HG03039 (cell line): ENCODE results near the gene LASP1.
"Not testable (repeated sequence)": the region's sequence is repeated elsewhere in the genome, so short reads cannot be mapped to it uniquely, and the experiment has no call there.

Experiments used
- ATAC-seq: cut with Tn5 transposase; IDR thresholded peaks from one replicate; pipeline ENCODE4 v1.9.1; 2021; ENCODE audit warnings: mild to moderate bottlenecking, moderate library complexity; ENCODE audit not compliant: unreplicated experiment

LASP1 gene

DNA sequence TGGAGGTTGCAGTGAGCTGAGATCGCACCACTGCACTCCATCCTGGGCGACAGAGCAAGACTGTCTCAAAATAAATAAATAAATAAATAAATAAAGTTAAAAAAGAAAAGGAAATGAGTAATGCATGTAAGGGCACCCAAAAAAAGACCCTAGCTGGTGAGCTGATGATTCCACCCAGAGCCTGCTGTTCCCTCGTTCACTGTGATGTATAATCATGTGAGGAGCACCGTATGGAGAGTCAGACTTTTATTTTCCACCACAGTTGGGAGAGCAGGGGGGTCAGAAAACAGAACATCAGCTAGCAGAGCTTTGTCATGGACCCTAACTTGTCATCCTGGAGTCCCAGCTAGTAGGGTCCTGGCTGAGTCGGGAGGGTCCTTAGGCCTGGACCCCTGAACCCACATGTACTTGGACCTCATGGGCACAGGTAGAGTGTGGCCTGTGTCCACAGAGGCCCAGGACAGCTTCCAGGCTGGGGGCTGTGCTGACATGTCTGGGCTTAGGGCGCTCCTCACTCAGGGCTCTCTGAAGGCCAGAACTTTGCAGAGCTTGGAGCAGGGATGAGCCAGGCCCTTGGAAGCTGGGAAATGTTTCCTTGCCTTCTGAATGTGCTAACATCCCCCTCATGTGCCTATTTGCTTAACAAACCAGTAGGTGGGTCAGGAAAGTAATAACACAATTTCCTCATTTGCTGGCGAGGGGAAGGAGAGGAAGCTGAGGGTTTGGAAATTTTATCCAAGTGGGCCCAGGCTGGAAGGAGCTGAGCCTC is 36.8 kb downstream of the LASP1 start:
- ATAC-seq = no peak

- no peak for ATAC-seq
Measured at GRCh38 chr17:38907930-38908675, 38.2 kb downstream of the LASP1 start.

DNA sequence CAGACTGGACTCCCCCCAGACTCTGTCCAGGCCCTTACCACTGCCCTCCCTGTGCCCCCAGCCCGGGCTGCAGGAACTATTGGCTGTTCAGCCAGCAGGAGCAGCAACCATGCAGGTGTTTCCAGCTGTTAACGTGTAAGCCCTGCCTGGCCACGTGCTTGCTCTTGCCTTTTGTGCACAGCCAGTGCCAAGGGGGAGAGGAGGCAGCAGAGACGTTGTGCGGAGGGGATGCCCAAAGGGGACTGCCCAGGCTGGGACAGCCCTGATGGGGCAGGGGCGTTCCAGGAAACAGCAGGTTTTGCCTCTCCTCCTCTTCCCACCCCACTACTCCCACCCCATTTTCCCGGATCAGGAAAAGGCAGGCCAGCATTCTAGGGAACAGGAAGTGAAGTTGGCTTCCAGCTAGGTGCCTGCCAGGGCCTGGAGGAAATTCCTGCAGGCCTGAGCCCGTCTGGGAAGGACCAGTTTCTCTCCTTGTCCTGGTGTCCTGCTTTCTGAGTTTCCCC is 38.9 kb downstream of the LASP1 start:
- no peak for ATAC-seq

GRCh38 chr17:38910325-38910724 is 40.5 kb downstream of the LASP1 start:
- no peak for ATAC-seq

DNA sequence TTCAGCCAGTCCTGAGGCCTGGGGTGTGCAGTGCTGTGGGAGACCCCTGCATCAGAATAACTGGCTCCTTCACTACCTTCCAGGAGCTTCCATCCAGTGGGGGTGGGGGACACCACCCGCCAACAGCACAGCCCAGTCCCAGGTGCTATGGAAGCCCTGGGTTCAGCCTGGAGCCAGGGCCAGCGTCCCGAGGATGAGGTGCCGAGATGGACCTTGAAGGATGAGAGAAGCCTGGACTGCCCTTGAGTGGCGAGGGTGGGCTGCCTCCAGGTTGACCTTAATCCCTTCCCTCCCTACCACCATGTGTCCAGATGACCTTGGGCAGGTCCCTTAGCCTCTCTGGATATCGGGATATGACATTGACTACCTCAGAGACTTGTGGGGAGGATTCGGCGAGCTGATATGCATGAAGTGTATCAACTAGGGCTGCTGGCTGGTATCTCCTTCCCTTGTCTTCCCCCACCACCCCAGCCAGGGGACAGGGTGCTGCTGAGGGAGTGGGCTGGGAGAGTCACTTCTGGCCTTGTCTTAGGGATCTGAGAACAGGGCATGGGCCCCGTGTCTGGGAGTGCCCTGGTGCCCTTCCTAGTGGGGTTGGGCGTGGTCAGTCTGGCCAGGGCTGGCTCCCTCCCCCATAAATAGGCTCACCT is 41.3 kb downstream of the LASP1 start:
- no peak for ATAC-seq

GRCh38 chr17:38911731-38912081 is 41.8 kb downstream of the LASP1 start:
- ATAC-seq = not testable (repeated sequence)

DNA sequence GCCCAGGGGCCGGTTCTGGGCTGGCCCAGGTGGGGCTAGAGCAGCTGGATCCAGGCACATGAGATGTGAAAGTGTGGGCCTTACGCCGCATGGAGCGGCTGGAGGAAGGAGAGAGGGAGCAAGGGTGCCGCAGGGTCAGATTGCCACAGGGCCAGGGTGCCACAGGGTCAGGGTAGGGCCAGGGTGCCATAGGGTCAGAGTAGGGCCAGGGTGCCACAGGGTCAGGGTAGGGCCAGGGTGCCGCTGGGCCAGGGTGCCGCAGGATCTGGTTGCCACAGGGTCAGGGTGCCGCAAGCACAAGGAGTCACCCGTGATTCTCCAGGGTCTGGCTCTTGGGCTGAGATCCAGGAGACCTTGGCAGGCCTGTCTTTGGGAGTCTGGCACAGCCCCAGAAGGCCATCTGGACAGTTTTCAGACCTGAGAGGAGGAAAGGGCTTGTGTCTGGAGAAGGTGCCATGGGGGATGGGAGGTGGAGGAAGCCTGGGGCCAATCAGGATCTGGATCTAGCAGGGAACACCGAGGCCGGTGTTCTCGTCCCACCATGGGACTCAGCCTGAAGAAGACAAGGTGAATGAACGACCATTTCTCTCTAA is 42.5 kb downstream of the LASP1 start:
- ATAC-seq = no peak

DNA sequence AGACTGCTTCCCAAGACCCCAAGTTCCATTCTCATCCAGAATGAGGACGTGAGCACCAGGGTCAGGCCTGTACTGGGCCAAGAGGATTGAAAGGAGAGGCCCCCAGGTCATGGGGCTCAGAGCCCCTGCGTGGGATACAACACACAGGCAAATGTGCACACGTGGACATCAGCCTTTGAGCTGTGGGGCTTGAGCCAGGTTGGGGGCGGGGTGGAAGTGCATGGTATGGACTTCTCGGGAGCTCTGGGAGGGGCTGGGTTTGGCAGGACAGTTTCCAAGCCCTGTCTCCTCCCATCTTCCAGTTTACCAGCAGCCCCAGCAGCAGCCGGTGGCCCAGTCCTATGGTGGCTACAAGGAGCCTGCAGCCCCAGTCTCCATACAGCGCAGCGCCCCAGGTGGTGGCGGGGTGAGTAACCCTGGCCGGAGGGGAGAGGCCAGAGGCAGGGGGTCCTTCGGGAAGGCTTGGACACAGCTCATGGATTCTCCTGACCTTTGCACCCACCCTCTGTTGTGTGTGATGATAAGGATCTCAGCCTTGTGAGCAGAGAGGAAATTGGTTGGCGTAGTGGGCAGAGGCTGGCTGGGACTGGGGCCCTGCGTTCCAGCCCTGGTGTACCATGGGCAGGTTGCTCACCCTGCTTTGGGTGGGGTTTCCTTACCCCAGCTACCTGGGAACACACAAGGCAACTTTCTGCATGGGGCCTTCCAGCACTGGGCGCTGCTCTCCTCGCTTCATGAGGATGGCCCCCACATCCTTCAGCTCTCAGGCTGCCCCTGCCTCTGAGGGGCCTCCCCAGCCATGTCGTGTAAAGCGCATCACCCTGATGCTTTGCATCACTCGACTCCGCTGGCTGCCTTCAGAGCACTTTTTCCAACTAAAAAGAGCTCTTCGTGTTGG is 45.1 kb downstream of the LASP1 start:
- ATAC-seq = no peak

DNA sequence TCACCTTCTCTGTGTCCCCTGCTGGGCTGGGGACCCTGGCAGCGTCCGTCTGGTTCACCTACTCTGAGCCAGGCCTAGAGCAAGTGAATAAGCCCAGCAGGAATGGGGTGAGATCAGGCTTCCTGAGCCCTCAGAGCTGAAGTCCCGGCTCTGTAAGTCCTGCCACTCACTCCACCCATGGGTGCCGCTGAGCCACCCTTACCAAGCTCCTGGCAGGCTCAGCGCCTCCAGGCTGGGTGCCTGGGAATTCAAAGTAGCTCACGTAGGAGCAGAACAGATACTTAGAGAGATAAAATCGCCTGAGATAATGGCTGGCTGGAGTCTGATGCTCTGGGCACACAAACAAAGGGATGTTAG is 45.8 kb downstream of the LASP1 start:
- no peak for ATAC-seq

DNA sequence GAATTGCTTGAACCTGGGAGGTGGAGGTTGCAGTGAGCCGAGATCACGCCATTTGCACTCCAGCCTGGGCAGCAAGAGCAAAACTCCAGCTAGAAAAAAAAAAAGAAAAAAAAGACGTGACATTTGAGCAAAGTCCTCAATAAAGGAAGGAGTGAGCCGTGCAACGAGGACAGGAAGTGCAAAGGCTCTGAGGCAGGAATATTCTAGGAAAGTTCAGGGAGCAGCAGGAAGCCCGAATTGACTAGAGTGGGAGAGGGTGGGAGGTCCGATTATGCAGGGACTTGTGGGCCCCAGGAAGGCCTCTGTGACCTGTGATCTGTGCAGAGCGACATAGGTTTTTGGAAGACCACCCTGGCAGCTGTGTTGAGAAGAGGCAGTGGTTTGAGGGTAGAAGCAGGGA is 46.9 kb downstream of the LASP1 start:
- ATAC-seq = no peak

GRCh38 chr17:38917259-38917658 is 47.4 kb downstream of the LASP1 start:
- no peak for ATAC-seq

DNA sequence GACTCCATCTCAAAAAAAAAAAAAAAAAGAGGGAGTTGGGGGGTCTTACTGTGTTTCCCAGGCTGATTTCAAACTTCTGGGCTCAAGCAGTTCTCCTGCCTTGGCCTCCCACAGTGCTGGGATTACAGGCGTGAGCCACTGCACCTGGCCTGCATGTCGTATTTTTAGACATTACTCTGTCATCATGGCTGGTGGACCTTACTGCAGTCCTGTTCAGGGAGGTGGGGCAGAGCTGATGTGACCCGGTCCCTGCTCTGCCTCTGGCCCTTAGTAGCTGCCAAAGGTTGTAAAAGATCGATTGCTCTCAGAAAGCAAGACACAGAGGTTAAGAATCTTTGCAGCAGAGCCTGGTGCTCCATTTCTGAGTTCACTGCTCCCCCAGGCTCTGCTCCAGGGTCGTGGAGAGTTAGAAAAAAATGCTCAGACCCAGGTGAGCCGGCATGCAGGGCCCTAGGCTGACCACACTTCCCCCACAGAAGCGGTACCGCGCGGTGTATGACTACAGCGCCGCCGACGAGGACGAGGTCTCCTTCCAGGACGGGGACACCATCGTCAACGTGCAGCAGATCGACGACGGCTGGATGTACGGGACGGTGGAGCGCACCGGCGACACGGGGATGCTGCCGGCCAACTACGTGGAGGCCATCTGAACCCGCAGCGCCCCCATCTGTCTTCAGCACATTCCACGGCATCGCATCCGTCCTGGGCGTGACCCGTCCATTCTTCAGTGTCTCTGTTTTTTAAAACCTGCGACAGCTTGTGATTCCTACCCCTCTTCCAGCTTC is 48.5 kb downstream of the LASP1 start:
- no peak for ATAC-seq

DNA sequence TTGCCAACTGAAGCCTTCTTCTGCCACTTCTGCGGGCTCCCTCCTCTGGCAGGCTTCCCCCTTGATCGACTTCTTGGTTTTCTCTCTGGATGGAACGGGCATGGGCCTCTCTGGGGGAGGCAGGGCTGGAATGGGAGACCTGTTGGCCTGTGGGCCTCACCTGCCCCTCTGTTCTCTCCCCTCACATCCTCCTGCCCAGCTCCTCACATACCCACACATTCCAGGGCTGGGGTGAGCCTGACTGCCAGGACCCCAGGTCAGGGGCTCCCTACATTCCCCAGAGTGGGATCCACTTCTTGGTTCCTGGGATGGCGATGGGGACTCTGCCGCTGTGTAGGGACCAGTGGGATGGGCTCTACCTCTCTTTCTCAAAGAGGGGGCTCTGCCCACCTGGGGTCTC is 49.1 kb downstream of the LASP1 start:
- ATAC-seq = no peak

DNA sequence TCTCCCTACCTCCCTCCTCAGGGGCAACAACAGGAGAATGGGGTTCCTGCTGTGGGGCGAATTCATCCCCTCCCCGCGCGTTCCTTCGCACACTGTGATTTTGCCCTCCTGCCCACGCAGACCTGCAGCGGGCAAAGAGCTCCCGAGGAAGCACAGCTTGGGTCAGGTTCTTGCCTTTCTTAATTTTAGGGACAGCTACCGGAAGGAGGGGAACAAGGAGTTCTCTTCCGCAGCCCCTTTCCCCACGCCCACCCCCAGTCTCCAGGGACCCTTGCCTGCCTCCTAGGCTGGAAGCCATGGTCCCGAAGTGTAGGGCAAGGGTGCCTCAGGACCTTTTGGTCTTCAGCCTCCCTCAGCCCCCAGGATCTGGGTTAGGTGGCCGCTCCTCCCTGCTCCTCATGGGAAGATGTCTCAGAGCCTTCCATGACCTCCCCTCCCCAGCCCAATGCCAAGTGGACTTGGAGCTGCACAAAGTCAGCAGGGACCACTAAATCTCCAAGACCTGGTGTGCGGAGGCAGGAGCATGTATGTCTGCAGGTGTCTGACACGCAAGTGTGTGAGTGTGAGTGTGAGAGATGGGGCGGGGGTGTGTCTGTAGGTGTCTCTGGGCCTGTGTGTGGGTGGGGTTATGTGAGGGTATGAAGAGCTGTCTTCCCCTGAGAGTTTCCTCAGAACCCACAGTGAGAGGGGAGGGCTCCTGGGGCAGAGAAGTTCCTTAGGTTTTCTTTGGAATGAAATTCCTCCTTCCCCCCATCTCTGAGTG is 49.6 kb downstream of the LASP1 start:
- ATAC-seq = no peak

- ATAC-seq = no peak
Measured at GRCh38 chr17:38920374-38921291, 50.8 kb downstream of the LASP1 start.

- no peak for ATAC-seq
Measured at GRCh38 chr17:38921756-38922411, 52.0 kb downstream of the LASP1 start.

GRCh38 chr17:38922538-38923297 is 52.9 kb downstream of the LASP1 start:
- no peak for ATAC-seq
